Measurements from ENCODE around the gene WDR77.

The WDR77 gene

GRCh38 chr1:111476761-111477309, 27.8 kb upstream of the WDR77 start:
- no peak for TF ChIP-seq POLR2A (IDR thresholded peaks at IDR 0.05; ENCODE audit: low read depth, low read length)
- FAIRE-seq = no peak
- DNase-seq (ENCODE audit: insufficient read length, low spot score) = no peak

GRCh38 chr1:111476214-111476613, 27.2 kb upstream of the WDR77 start:
- DNase-seq (ENCODE audit: insufficient read length, low spot score) (no peak), FAIRE-seq (no peak)
- no peak for TF ChIP-seq POLR2A (IDR thresholded peaks at IDR 0.05; ENCODE audit: low read depth, low read length)

GRCh38 chr1:111475701-111476100, 26.6 kb upstream of the WDR77 start:
- FAIRE-seq = no peak
- no peak for TF ChIP-seq POLR2A (IDR thresholded peaks at IDR 0.05; ENCODE audit: low read depth, low read length)

GRCh38 chr1:111474521-111474920, 25.5 kb upstream of the WDR77 start:
- DNase-seq (ENCODE audit: insufficient read length, low spot score) (no peak), FAIRE-seq (no peak)
- TF ChIP-seq POLR2A (IDR thresholded peaks at IDR 0.05; ENCODE audit: low read depth, low read length) = no peak

More at GRCh38 chr1:111475701-111476100, 26.6 kb upstream of the WDR77 start:
- DNase-seq (ENCODE audit: insufficient read length, low spot score) = no peak

GRCh38 chr1:111474106-111474505, 25.1 kb upstream of the WDR77 start:
- DNase-seq (ENCODE audit: insufficient read length, low spot score) = no peak
- no peak for TF ChIP-seq POLR2A (IDR thresholded peaks at IDR 0.05; ENCODE audit: low read depth, low read length)
- no peak for FAIRE-seq

GRCh38 chr1:111471538-111471937, 22.5 kb upstream of the WDR77 start:
- FAIRE-seq (no peak), DNase-seq (ENCODE audit: insufficient read length, low spot score) (no peak)
- TF ChIP-seq POLR2A (IDR thresholded peaks at IDR 0.05; ENCODE audit: low read depth, low read length) = no peak

GRCh38 chr1:111471012-111471411, 22.0 kb upstream of the WDR77 start:
- DNase-seq (ENCODE audit: insufficient read length, low spot score) (no peak), FAIRE-seq (no peak)
- TF ChIP-seq POLR2A (IDR thresholded peaks at IDR 0.05; ENCODE audit: low read depth, low read length) = no peak

- FAIRE-seq = no peak
- TF ChIP-seq POLR2A (IDR thresholded peaks at IDR 0.05; ENCODE audit: low read depth, low read length) = no peak
- no peak for DNase-seq (ENCODE audit: insufficient read length, low spot score)
Observed at GRCh38 chr1:111470596-111470995, 21.5 kb upstream of the WDR77 start.

GRCh38 chr1:111469539-111469938, 20.5 kb upstream of the WDR77 start:
- DNase-seq (ENCODE audit: insufficient read length, low spot score) = no peak
- no peak for TF ChIP-seq POLR2A (IDR thresholded peaks at IDR 0.05; ENCODE audit: low read depth, low read length)
- no peak for FAIRE-seq

GRCh38 chr1:111468717-111469100, 19.7 kb upstream of the WDR77 start:
- no peak for DNase-seq (ENCODE audit: insufficient read length, low spot score)
- no peak for TF ChIP-seq POLR2A (IDR thresholded peaks at IDR 0.05; ENCODE audit: low read depth, low read length)
- FAIRE-seq = no peak

- TF ChIP-seq POLR2A (IDR thresholded peaks at IDR 0.05; ENCODE audit: low read depth, low read length) = no peak
- no peak for DNase-seq (ENCODE audit: insufficient read length, low spot score)
- no peak for FAIRE-seq
Observed at GRCh38 chr1:111467865-111468716, 19.0 kb upstream of the WDR77 start.

GRCh38 chr1:111466480-111466879, 17.4 kb upstream of the WDR77 start:
- FAIRE-seq (no peak), DNase-seq (ENCODE audit: insufficient read length, low spot score) (no peak)
- no peak for TF ChIP-seq POLR2A (IDR thresholded peaks at IDR 0.05; ENCODE audit: low read depth, low read length)

- no peak for DNase-seq (ENCODE audit: insufficient read length, low spot score)
- no peak for TF ChIP-seq POLR2A (IDR thresholded peaks at IDR 0.05; ENCODE audit: low read depth, low read length)
- no peak for FAIRE-seq
Observed at GRCh38 chr1:111465754-111466153, 16.7 kb upstream of the WDR77 start.

- DNase-seq (ENCODE audit: insufficient read length, low spot score) = peak; percentile 27
- peak; percentile 97 for FAIRE-seq
- TF ChIP-seq POLR2A (IDR thresholded peaks at IDR 0.05; ENCODE audit: low read depth, low read length) = no peak
Observed at GRCh38 chr1:111463029-111463683, 14.1 kb upstream of the WDR77 start.

All from H54 (cell line).